Memory B cell (primary cell): ENCODE measurements around the gene MAP2.

ENCODE experiments used
- ATAC-seq: fragments of 150-1000 bp; cut with Tn5 transposase; 2 replicates; pipeline ENCODE4 v1.10.0; 2021; ENCODE audit warnings: low read depth, mild to moderate bottlenecking, moderate library complexity
- DNase-seq, 2 donors: peaks; one replicate each; pipeline ENCODE4 v3.0.0; 2022; ENCODE audit warnings: low spot score in 2 of 2
- H3K27ac Mint-ChIP-seq: one replicate; pipeline ENCODE4 v1.8.0; 2022; ENCODE audit warnings: mild to moderate bottlenecking, moderate library complexity, mixed read lengths
- H3K27me3 Mint-ChIP-seq: one replicate; pipeline ENCODE4 v1.8.0; 2022; ENCODE audit warnings: mixed read lengths
- H3K36me3 Mint-ChIP-seq: one replicate; pipeline ENCODE4 v1.8.0; 2022; ENCODE audit warnings: mild to moderate bottlenecking, mixed read lengths
- H3K4me1 Mint-ChIP-seq: one replicate; pipeline ENCODE4 v1.8.0; 2022; ENCODE audit warnings: mixed read lengths
- H3K4me3 Mint-ChIP-seq: one replicate; pipeline ENCODE4 v1.8.0; 2022; ENCODE audit warnings: mild to moderate bottlenecking, moderate library complexity, mixed read lengths
- H3K9me3 Mint-ChIP-seq: one replicate; pipeline ENCODE4 v1.8.0; 2022; ENCODE audit warnings: mixed read lengths

Gene MAP2, protein sequence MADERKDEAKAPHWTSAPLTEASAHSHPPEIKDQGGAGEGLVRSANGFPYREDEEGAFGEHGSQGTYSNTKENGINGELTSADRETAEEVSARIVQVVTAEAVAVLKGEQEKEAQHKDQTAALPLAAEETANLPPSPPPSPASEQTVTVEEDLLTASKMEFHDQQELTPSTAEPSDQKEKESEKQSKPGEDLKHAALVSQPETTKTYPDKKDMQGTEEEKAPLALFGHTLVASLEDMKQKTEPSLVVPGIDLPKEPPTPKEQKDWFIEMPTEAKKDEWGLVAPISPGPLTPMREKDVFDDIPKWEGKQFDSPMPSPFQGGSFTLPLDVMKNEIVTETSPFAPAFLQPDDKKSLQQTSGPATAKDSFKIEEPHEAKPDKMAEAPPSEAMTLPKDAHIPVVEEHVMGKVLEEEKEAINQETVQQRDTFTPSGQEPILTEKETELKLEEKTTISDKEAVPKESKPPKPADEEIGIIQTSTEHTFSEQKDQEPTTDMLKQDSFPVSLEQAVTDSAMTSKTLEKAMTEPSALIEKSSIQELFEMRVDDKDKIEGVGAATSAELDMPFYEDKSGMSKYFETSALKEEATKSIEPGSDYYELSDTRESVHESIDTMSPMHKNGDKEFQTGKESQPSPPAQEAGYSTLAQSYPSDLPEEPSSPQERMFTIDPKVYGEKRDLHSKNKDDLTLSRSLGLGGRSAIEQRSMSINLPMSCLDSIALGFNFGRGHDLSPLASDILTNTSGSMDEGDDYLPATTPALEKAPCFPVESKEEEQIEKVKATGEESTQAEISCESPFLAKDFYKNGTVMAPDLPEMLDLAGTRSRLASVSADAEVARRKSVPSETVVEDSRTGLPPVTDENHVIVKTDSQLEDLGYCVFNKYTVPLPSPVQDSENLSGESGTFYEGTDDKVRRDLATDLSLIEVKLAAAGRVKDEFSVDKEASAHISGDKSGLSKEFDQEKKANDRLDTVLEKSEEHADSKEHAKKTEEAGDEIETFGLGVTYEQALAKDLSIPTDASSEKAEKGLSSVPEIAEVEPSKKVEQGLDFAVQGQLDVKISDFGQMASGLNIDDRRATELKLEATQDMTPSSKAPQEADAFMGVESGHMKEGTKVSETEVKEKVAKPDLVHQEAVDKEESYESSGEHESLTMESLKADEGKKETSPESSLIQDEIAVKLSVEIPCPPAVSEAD (N-terminal part only)

DNA sequence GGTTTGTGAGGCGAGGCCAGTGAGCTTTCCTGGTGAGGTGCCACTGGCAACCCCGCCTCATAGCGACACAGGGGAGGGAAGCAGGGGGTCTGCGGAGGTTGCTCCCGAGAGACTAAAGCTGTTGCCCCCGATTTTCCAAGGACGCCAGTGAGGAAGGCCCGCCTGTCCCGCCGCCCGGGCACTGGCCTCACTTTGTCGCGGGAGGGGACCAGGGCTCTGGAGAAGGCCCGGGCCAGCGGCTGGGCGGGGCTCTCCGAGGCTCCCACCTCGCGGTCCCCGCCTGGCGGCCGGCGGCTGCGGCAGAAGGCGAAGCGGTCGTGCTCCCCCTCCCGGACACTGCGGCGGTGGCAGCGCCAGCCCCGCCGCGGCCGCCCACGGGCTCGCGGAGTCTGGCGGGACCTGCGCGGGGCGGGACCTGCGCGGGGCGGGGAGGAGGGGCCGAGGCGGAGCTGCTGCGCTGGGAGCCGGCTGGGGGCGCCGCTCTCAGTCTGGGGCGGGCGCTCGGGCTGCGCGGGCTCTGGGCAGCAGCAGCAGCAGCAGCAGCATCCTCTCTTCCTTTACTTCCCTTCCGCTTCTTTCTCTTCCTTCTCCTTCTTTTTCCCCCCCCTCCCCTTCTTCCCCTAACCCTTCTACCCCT lies at the start of gene MAP2:
MAP2 (plus strand) TSS at position 486 of the 637 bp plus-strand sequence. CDS start 229,124 bp downstream, outside the sequence.
- H3K27me3 Mint-ChIP-seq: peaks cover 6% of the 10 kb centered on the region
- ATAC-seq: peak; percentile 94
- H3K9me3 Mint-ChIP-seq: no peaks in the 10 kb centered on the region
- peak within 1 kb of the TSS; percentile 92 for H3K4me3 Mint-ChIP-seq
- H3K36me3 Mint-ChIP-seq: no peaks in the 10 kb centered on the region
- DNase-seq: peak; percentile 79 to 85
- peak within 1 kb of the TSS; percentile 69 for H3K27ac Mint-ChIP-seq
- peaks cover 12% of the 10 kb centered on the region for H3K4me1 Mint-ChIP-seq

DNA sequence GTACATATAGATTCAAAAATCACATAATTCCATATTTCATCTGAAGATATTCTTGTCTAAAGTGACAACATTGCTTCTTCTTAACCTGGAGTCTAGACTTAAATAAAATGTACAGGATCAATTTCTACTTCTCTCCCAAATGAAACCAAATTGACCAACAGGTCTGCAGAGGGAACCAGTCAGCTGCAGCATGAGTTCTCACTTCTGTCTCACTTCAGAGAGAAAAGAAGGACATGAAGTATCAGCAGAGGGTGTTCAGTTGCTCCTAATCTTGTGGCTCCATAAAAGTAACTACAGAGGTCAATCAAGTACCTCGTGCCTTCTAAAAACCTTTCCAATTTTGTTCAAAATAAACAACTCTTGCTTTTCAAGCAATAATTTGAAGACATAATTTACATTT lies 47.2 kb upstream of the MAP2 start:
- no peak for ATAC-seq
- H3K4me3 Mint-ChIP-seq: no peak overlapping the region
- H3K9me3 Mint-ChIP-seq: peaks cover 16% of the 10 kb centered on the region
- no peaks in the 10 kb centered on the region for H3K4me1 Mint-ChIP-seq
- no peaks in the 10 kb centered on the region for H3K27me3 Mint-ChIP-seq
- DNase-seq: no peak
- H3K36me3 Mint-ChIP-seq: peaks cover 1% of the 10 kb centered on the region
- H3K27ac Mint-ChIP-seq: no peak overlapping the region

DNA sequence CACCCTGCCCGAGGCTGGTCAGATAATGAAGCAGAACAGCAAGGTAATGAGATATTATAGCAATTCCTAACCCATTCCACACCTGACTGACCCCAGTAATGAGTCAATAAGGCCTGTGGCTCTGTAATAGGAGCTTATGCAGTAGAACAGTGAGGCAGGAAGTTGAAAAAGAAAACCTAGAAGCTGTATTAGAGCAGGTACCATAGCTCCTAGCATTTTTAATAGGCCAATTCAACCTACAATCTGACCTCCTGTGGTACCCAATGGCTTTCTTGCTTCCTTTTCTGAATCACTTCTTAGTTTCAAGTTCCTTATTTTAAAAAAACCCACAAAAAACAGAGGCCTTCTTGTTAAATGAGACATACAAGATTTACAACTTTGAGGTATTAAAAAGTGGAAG lies 43.6 kb upstream of the MAP2 start:
- DNase-seq (no peak), ATAC-seq (peak; percentile 77)
- H3K27me3 Mint-ChIP-seq: peaks cover 8% of the 10 kb centered on the region
- peaks cover 8% of the 10 kb centered on the region for H3K9me3 Mint-ChIP-seq
- no peak overlapping the region for H3K4me3 Mint-ChIP-seq
- H3K27ac Mint-ChIP-seq: no peak overlapping the region
- peaks cover 1% of the 10 kb centered on the region for H3K36me3 Mint-ChIP-seq
- no peaks in the 10 kb centered on the region for H3K4me1 Mint-ChIP-seq

DNA sequence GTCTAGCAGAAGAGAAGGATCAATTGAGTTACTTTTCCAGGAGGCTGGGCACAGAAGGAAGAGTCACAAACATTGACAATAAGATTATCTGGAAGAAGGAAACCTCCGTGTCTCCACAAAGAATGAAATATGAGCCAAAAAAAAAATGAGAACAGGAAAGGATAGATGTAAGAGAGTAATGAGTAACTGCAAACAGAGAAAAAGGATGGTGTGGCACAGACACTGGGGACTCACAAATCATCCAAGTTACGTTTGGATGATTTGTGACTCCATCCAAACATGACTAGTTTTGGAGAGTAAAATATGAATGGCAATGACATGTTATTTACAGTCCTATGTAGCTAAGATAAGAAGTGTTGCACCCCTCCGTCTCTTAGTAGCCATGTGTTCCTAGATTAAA lies 42.8 kb upstream of the MAP2 start:
- H3K27ac Mint-ChIP-seq: no peak overlapping the region
- peaks cover 8% of the 10 kb centered on the region for H3K9me3 Mint-ChIP-seq
- H3K27me3 Mint-ChIP-seq: peaks cover 12% of the 10 kb centered on the region
- no peak for ATAC-seq
- peaks cover 1% of the 10 kb centered on the region for H3K36me3 Mint-ChIP-seq
- no peak overlapping the region for H3K4me3 Mint-ChIP-seq
- no peak for DNase-seq
- H3K4me1 Mint-ChIP-seq: no peaks in the 10 kb centered on the region

DNA sequence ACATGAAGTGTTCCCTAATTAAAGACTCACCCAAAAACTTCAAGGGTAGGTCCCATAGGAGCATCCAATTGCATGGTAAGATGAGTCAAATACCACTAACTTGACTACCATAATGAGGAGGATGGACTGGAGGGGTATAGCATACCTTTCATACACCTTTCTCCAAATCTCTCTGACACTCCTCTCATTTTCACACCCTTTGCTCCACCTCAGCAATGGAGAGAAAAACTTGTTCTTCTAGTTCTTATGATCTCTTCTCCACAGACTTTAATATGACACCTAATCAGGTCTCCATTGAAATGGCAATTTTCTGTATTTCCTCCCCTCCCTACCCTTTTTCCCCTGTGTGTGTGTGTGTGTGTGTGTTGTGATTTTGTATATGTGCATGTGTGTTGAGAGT lies 41.1 kb upstream of the MAP2 start:
- H3K36me3 Mint-ChIP-seq: peaks cover 1% of the 10 kb centered on the region
- H3K4me1 Mint-ChIP-seq: no peaks in the 10 kb centered on the region
- H3K9me3 Mint-ChIP-seq: peaks cover 6% of the 10 kb centered on the region
- H3K4me3 Mint-ChIP-seq: no peak overlapping the region
- no peak overlapping the region for H3K27ac Mint-ChIP-seq
- DNase-seq (no peak), ATAC-seq (no peak)
- peaks cover 12% of the 10 kb centered on the region for H3K27me3 Mint-ChIP-seq

DNA sequence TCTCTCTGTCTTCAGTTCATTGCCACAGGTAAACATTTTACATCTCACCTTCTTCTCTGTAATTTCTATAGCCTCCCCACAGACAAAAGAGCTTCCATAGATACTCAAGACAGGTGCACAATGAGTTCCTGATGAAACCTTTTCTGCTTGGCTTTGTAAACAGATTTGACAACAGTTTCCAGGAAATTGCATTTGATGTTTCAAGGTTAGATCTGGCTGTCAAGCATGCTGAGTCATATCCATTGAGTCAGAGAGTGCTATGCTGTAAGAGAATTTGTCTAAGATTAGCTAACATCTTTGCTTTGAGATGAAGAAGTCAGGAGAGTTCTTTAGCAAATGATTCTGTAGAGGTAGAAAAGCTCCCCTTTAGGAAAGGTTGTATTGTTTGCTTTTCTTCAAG lies 40.6 kb upstream of the MAP2 start:
- no peak for DNase-seq
- H3K9me3 Mint-ChIP-seq: peaks cover 6% of the 10 kb centered on the region
- H3K36me3 Mint-ChIP-seq: peaks cover 1% of the 10 kb centered on the region
- H3K27me3 Mint-ChIP-seq: peaks cover 12% of the 10 kb centered on the region
- no peaks in the 10 kb centered on the region for H3K4me1 Mint-ChIP-seq
- H3K4me3 Mint-ChIP-seq: no peak overlapping the region
- H3K27ac Mint-ChIP-seq: no peak overlapping the region
- no peak for ATAC-seq

DNA sequence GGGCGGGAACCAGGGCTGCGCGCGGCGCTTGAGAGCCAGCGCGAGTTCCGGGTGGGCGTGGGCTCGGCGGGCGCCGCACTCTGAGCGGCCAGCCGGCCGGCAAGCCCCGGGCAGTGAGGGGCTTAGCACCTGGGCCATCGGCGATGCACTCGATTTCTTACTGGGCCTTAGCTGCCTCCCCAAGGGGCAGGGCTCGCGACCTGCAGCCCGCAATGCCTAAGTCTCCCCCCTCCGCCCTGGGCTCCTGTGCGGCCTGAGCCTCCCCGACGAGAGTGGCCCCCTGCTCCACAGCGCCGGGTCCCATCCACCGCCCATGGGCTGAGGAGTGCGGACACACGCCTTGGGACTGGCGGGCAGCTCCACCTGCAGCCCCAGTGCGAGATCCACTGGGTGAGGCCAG lies 36.5 kb upstream of the MAP2 start:
- Mint-ChIP-seq H3K27ac (no peak overlapping the region), H3K4me3 (no peak overlapping the region), H3K27me3 (peaks cover 16% of the 10 kb centered on the region), H3K4me1 (no peaks in the 10 kb centered on the region), H3K36me3 (no peaks in the 10 kb centered on the region), H3K9me3 (peaks cover 3% of the 10 kb centered on the region)
- ATAC-seq: no peak
- no peak for DNase-seq

DNA sequence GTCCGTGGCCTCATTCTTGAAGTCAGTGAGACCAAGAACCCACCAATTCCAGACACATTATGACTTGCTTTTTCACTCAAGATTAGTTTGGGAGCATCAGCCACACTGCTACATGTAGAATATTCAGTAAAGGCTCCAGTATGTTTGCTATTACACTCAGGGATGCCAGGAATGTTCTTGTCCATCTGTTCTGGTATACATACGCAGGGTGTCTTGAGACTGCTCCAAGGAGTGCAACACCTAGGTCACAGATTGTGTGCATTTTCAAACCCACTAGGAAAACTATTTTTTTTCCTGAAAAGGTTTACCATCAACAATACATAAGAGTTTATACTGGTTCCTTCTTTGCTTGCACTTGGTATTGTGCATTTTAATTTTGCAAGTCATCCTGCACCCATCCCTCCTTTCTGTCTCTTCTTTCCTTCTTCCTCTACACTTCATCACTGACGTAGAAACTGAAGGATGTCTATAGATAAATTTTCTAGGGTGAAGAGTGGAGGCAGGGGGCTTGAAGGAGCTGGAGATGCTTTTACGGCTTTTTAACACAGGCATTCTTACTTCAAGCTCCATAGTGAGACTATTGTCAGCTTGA lies 35.3 kb upstream of the MAP2 start:
- ATAC-seq (no peak), DNase-seq (no peak)
- H3K27me3 Mint-ChIP-seq: peaks cover 12% of the 10 kb centered on the region
- no peaks in the 10 kb centered on the region for H3K4me1 Mint-ChIP-seq
- no peak overlapping the region for H3K4me3 Mint-ChIP-seq
- peaks cover 3% of the 10 kb centered on the region for H3K9me3 Mint-ChIP-seq
- no peak overlapping the region for H3K27ac Mint-ChIP-seq
- H3K36me3 Mint-ChIP-seq: no peaks in the 10 kb centered on the region

DNA sequence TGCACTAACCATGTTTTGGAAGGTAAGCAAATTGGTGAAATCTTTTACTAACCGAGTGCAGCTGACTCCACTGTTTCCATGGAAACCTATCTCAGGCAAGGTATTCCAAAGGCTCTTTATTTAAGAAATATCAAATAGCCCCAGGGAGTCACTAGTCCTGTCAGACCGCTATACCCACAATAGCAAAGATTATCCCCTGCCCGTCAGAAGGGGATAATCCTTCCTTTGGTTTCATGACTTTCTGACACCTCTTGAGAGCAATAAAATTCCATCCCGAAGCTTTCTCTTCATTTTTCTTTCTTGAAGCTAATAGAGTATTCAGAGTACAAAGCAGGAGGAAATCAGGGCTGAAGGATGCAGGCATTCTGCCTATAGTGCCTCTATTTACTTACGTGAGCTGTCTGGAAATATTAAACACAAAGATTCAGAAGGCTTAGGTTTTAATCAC lies 34.7 kb upstream of the MAP2 start:
- no peaks in the 10 kb centered on the region for H3K36me3 Mint-ChIP-seq
- peaks cover 13% of the 10 kb centered on the region for H3K27me3 Mint-ChIP-seq
- H3K4me1 Mint-ChIP-seq: no peaks in the 10 kb centered on the region
- H3K4me3 Mint-ChIP-seq: no peak overlapping the region
- H3K27ac Mint-ChIP-seq: no peak overlapping the region
- ATAC-seq: no peak
- no peak for DNase-seq
- peaks cover 3% of the 10 kb centered on the region for H3K9me3 Mint-ChIP-seq

DNA sequence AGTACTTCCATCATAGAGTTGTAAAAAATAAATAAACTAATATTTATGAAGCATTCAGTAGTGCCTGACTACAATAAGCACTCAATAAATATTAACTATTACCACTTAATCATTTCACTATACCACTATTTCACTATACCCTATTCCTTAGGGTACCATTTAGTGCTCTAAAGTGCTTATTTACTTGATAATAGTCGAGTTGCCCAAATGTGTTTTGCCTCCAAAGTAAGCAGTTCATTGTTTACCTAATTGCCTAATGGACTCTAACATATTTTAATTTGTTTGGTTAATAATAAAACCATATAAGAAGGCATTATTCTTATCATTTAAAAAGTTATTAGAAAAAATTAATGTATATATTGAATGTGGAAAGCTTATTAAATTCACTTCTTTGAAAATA lies 33.0 kb upstream of the MAP2 start:
- Mint-ChIP-seq H3K4me3 (no peak overlapping the region), H3K36me3 (no peaks in the 10 kb centered on the region), H3K9me3 (peaks cover 2% of the 10 kb centered on the region), H3K27me3 (peaks cover 12% of the 10 kb centered on the region), H3K4me1 (no peaks in the 10 kb centered on the region), H3K27ac (no peak overlapping the region)
- DNase-seq (no peak), ATAC-seq (no peak)

DNA sequence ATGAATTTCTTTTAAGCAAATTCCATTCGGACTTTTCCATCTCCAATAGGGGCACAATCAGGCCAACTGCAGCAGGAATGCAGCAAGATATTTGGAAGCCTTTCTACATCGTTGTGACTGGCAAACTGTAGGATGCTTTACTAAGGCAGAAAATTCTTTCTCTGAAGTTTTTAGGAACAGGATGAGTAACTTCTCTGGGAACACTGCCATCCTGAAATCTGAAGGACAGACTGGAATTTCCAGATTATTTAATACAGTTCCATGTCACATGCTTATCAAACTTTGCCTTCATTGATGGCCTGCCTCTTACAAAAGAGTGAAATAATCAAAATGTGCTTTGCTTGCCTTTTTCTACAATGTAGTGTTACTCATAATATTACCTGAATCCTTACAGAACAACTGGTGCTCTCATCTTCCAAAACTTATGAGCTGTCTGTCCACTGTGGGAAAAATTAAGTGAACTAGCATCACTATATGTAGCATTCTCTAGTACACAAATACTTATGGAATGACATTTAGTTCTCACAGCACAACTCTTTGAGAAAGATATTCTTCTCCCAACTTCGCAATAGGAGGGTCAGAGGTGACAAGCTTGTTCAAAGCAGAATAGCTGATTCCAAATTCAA lies 32.0 kb upstream of the MAP2 start:
- no peaks in the 10 kb centered on the region for H3K4me1 Mint-ChIP-seq
- no peak overlapping the region for H3K27ac Mint-ChIP-seq
- ATAC-seq (no peak), DNase-seq (no peak)
- H3K27me3 Mint-ChIP-seq: peaks cover 9% of the 10 kb centered on the region
- H3K4me3 Mint-ChIP-seq: no peak overlapping the region
- no peaks in the 10 kb centered on the region for H3K9me3 Mint-ChIP-seq
- no peaks in the 10 kb centered on the region for H3K36me3 Mint-ChIP-seq

DNA sequence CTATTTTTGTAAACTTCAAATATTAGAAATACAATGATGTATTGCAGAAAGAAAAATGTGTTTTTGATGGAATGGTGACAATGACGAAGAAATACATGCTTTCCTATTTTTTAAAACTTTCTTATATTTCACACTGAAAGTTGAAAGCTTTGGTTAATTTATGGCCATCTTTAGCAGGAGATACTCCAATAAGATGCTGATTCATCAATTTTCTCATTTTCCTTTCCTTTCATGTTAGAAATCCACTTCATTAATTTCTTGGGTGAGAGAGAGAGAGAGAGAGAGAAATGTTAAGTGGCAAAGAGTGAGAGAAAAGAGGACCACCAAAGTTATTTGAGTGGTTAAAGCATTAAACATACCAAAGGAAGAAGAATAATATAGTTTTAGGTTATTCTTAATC lies 28.6 kb upstream of the MAP2 start:
- DNase-seq (no peak), ATAC-seq (no peak)
- Mint-ChIP-seq H3K36me3 (no peaks in the 10 kb centered on the region), H3K4me3 (no peak overlapping the region), H3K4me1 (no peaks in the 10 kb centered on the region), H3K9me3 (no peaks in the 10 kb centered on the region), H3K27me3 (peaks cover 8% of the 10 kb centered on the region), H3K27ac (no peak overlapping the region)

DNA sequence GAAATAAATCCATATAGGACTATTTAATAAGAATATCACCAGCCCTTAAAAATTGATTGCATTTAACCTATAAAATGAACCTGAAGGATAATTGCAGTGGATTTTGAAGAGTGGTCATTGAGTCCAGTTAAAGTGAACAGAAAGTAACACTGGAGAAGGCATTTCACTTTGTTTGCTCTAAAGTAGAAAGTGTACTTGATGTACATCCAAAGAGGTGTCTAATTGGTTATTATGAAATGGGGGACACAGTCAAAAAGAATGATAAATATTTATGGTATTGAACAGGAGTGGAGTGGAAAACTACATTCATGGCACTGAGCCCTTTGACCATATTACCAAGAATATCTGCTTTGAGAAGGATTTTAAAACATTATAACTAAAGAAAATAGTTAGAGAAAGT lies 28.2 kb upstream of the MAP2 start:
- H3K36me3 Mint-ChIP-seq: no peaks in the 10 kb centered on the region
- no peak for ATAC-seq
- H3K4me3 Mint-ChIP-seq: no peak overlapping the region
- peaks cover 5% of the 10 kb centered on the region for H3K27me3 Mint-ChIP-seq
- H3K4me1 Mint-ChIP-seq: no peaks in the 10 kb centered on the region
- no peaks in the 10 kb centered on the region for H3K9me3 Mint-ChIP-seq
- DNase-seq: no peak
- H3K27ac Mint-ChIP-seq: no peak overlapping the region
